HepG2 (cell line): ENCODE measurements around the gene TMEM9. TPM values are rescaled to one million over a fixed set of nuclear protein-coding genes. Genes with fewer than 3 reads are reported as not detected.

ENCODE experiments used
- FOXA3 ChIP-seq: IDR thresholded peaks from 2 replicates; pipeline ENCODE4 v1.6.1; 2016; ENCODE audit warnings: missing genetic modification reagents, missing compliant biosample characterization
- GABPB1 ChIP-seq: IDR thresholded peaks from 2 replicates; pipeline ENCODE4 v1.6.1; 2016; ENCODE audit warnings: mild to moderate bottlenecking, missing genetic modification reagents, moderate library complexity, missing compliant biosample characterization
- GLI4 ChIP-seq: sonication (generic); formaldehyde crosslinking; IDR thresholded peaks from 2 replicates; pipeline ENCODE4 v1.5.1; 2020; ENCODE audit warnings: missing genetic modification reagents, mild to moderate bottlenecking, moderate library complexity, borderline replicate concordance
- PITX1 ChIP-seq: sonication (generic); formaldehyde crosslinking; IDR thresholded peaks from 2 replicates; pipeline ENCODE4 v1.5.1; 2020; ENCODE audit warnings: mild to moderate bottlenecking, missing genetic modification reagents
- RXRA ChIP-seq: sonication (generic); formaldehyde crosslinking; IDR thresholded peaks from 2 replicates; pipeline ENCODE4 v1.5.1; 2020; ENCODE audit warnings: missing genetic modification reagents
- RXRB ChIP-seq: IDR thresholded peaks from 2 replicates; pipeline ENCODE4 v1.6.1; 2016; ENCODE audit warnings: borderline replicate concordance, missing genetic modification reagents, missing compliant biosample characterization
- SAP130 ChIP-seq: IDR thresholded peaks from 2 replicates; pipeline ENCODE4 v1.6.1; 2016; ENCODE audit warnings: low read depth
- SIN3A ChIP-seq: IDR thresholded peaks from 2 replicates; pipeline ENCODE4 v1.6.1; 2011; ENCODE audit warnings: low read depth, mild to moderate bottlenecking, control low read depth, low read length, borderline replicate concordance
- ZNF12 ChIP-seq: sonication (generic); formaldehyde crosslinking; IDR thresholded peaks from 2 replicates; pipeline ENCODE4 v1.5.0; 2020; ENCODE audit warnings: missing genetic modification reagents
- ZNF331 ChIP-seq: sonication (generic); formaldehyde crosslinking; IDR thresholded peaks from 2 replicates; pipeline ENCODE4 v1.4.0; 2020; ENCODE audit warnings: missing genetic modification reagents
- ZNF556 ChIP-seq: sonication (generic); formaldehyde crosslinking; IDR thresholded peaks from 2 replicates; pipeline ENCODE4 v1.4.0; 2020; ENCODE audit warnings: mild to moderate bottlenecking, missing genetic modification reagents, borderline replicate concordance
- ZNF644 ChIP-seq: IDR thresholded peaks from 2 replicates; pipeline ENCODE4 v1.6.1; 2016; ENCODE audit warnings: low read depth
- polyA plus RNA-seq, 8 experiments: library from polyadenylated mRNA; depleted of rRNA in 3 of 8; stranded (reverse) in 7 of 8; unstranded in 1 of 8; fragments of >200 nt; fragmentation: Illumina TruSeq in 4 of 8; extraction: Trizol in 4 of 8; gene quantifications; 2 replicates each; pipeline versions ENCODE4 v1.2.1 to v1.2.3, GENCODE V29; 2011 to 2016; ENCODE audit warnings: low read depth in 4 of 8, missing spikeins in 1 of 8, mixed read lengths in 1 of 8; ENCODE audit not compliant: insufficient read depth in 1 of 8
- total RNA-seq, 5 experiments: library from RNA; depleted of rRNA; stranded (reverse); fragments of >200 nt; fragmentation: Illumina TruSeq; extraction: Trizol; gene quantifications; 2 replicates each; pipeline ENCODE4 v1.2.3, GENCODE V29; 2016; ENCODE audit warnings: low read depth in 1 of 5
- TF ChIP-seq, protein P1 (sequence below): sonication (generic); formaldehyde crosslinking; IDR thresholded peaks from 2 replicates; pipeline ENCODE4 v1.5.0; 2020; ENCODE audit warnings: mild to moderate bottlenecking, missing genetic modification reagents, moderate library complexity
- TF ChIP-seq, protein P2 (sequence below): sonication (generic); formaldehyde crosslinking; IDR thresholded peaks from 2 replicates; pipeline ENCODE4 v1.9.0; 2022; ENCODE audit warnings: low read depth, missing genetic modification reagents
- TF ChIP-seq, protein P3 (sequence below): sonication (generic); formaldehyde crosslinking; IDR thresholded peaks from 2 replicates; pipeline ENCODE4 v1.4.0; 2020; ENCODE audit warnings: missing genetic modification reagents
- TF ChIP-seq, protein P4 (sequence below): sonication (generic); formaldehyde crosslinking; IDR thresholded peaks from 2 replicates; pipeline ENCODE4 v1.5.0; 2020; ENCODE audit warnings: mild to moderate bottlenecking, missing genetic modification reagents, borderline replicate concordance

The TMEM9 gene
- total and polyA plus RNA-seq, 2 of the 13 experiments (the other 11 are each of a cell fraction or from before 2014, with no cell fraction given): 60.9 to 102 TPM

DNA sequence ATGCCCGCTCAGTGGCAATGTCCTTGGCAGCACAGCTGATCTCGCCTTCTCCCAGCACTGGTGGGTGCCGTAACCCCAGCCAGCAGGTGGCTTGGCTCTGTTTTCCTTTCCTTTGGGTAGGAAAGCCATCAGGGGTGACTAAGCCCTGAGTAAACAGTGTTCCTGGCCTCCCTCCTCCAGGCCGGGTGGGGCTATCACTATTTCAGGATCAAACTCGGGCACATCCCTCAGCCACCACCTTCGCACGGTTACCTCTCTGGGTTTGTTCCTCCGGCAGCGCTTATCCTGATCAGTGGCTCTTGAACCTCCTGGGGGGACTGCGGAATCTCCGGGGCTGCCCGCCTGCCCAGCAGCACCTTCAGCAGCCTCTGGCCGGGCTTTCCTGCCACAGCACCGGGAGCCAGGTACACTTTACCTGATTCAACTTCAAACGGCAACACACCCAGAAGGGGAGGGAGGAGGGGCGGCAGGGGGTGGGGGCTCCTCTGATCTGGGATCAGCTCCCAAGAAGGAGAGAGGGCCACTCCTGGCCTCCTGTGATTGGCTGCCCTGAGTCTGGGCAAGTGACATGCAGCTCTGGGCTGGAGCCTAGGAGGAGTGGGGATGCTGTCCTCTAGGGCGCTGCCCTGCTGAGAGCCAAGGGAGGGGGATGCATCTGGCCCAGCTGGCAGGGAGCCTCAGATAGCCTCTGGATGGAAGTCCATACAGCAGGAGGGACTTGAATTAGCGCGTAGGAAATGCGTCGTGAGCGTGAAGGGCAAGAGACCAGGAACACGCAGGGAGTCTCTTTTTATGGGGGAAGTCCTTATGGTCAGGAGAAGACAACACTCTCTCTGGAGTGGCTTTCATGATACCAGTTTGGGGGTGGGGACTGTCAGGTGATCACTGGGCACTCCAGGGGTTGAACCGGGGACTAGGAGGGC lies 27.2 kb downstream of the TMEM9 start, which contains the start of gene ASCL5 (continued):
- TF ChIP-seq, protein P1, sequence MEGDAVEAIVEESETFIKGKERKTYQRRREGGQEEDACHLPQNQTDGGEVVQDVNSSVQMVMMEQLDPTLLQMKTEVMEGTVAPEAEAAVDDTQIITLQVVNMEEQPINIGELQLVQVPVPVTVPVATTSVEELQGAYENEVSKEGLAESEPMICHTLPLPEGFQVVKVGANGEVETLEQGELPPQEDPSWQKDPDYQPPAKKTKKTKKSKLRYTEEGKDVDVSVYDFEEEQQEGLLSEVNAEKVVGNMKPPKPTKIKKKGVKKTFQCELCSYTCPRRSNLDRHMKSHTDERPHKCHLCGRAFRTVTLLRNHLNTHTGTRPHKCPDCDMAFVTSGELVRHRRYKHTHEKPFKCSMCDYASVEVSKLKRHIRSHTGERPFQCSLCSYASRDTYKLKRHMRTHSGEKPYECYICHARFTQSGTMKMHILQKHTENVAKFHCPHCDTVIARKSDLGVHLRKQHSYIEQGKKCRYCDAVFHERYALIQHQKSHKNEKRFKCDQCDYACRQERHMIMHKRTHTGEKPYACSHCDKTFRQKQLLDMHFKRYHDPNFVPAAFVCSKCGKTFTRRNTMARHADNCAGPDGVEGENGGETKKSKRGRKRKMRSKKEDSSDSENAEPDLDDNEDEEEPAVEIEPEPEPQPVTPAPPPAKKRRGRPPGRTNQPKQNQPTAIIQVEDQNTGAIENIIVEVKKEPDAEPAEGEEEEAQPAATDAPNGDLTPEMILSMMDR (CRISPR knock-in tag): peak; percentile 72
- TF ChIP-seq GLI4 (CRISPR knock-in tag) (no peak), RXRB (CRISPR knock-in tag) (peak; percentile 35; the same call in 1 of the 2 replicates), GABPB1 (peak; percentile 19; the same call in 1 of the 2 replicates), PITX1 (CRISPR knock-in tag) (peak; percentile 98), ZNF556 (CRISPR knock-in tag) (0 out of 2 replicates have a peak, but pooled peaks have one; percentile 54), ZNF331 (CRISPR knock-in tag) (peak; percentile 93), SAP130 (peak; percentile 60), ZNF644 (CRISPR knock-in tag) (peak; percentile 66; the same call in 1 of the 2 replicates), RXRA (peak; percentile 41), SIN3A (no peak), FOXA3 (CRISPR knock-in tag) (peak; percentile 88), ZNF12 (peak; percentile 57; the same call in 1 of the 2 replicates)
- TF ChIP-seq, protein P2, sequence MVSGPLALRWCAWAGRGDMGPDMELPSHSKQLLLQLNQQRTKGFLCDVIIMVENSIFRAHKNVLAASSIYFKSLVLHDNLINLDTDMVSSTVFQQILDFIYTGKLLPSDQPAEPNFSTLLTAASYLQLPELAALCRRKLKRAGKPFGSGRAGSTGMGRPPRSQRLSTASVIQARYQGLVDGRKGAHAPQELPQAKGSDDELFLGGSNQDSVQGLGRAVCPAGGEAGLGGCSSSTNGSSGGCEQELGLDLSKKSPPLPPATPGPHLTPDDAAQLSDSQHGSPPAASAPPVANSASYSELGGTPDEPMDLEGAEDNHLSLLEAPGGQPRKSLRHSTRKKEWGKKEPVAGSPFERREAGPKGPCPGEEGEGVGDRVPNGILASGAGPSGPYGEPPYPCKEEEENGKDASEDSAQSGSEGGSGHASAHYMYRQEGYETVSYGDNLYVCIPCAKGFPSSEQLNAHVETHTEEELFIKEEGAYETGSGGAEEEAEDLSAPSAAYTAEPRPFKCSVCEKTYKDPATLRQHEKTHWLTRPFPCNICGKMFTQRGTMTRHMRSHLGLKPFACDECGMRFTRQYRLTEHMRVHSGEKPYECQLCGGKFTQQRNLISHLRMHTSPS (CRISPR knock-in tag): peak; percentile 69; the same call in 1 of the 2 replicates
- TF ChIP-seq, protein P3, sequence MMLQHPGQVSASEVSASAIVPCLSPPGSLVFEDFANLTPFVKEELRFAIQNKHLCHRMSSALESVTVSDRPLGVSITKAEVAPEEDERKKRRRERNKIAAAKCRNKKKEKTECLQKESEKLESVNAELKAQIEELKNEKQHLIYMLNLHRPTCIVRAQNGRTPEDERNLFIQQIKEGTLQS (CRISPR knock-in tag): peak; percentile 90
- TF ChIP-seq, protein P4, sequence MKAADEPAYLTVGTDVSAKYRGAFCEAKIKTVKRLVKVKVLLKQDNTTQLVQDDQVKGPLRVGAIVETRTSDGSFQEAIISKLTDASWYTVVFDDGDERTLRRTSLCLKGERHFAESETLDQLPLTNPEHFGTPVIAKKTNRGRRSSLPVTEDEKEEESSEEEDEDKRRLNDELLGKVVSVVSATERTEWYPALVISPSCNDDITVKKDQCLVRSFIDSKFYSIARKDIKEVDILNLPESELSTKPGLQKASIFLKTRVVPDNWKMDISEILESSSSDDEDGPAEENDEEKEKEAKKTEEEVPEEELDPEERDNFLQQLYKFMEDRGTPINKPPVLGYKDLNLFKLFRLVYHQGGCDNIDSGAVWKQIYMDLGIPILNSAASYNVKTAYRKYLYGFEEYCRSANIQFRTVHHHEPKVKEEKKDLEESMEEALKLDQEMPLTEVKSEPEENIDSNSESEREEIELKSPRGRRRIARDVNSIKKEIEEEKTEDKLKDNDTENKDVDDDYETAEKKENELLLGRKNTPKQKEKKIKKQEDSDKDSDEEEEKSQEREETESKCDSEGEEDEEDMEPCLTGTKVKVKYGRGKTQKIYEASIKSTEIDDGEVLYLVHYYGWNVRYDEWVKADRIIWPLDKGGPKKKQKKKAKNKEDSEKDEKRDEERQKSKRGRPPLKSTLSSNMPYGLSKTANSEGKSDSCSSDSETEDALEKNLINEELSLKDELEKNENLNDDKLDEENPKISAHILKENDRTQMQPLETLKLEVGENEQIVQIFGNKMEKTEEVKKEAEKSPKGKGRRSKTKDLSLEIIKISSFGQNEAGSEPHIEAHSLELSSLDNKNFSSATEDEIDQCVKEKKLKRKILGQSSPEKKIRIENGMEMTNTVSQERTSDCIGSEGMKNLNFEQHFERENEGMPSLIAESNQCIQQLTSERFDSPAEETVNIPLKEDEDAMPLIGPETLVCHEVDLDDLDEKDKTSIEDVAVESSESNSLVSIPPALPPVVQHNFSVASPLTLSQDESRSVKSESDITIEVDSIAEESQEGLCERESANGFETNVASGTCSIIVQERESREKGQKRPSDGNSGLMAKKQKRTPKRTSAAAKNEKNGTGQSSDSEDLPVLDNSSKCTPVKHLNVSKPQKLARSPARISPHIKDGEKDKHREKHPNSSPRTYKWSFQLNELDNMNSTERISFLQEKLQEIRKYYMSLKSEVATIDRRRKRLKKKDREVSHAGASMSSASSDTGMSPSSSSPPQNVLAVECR: no peak
